H1 (cell line): ENCODE results near the gene AUH. TPM values are rescaled to one million over a fixed set of nuclear protein-coding genes. Genes with fewer than 3 reads are reported as not detected.

Experiments used
- CREB1 ChIP-seq: IDR thresholded peaks from 2 replicates; pipeline ENCODE4 v1.6.1; 2012; ENCODE audit warnings: inconsistent platforms
- JUND ChIP-seq: IDR thresholded peaks from 2 replicates; pipeline ENCODE4 v1.6.1; 2011; ENCODE audit warnings: mild to moderate bottlenecking, improper control_type of control experiment, low read length
- NANOG ChIP-seq: IDR thresholded peaks from 2 replicates; pipeline ENCODE4 v1.6.1; 2011; ENCODE audit warnings: low read length, low read depth, mild to moderate bottlenecking, inconsistent platforms; ENCODE audit not compliant: insufficient read depth, poor library complexity, severe bottlenecking
- RAD21 ChIP-seq, 2 experiments: IDR thresholded peaks in 1 of 2; conservative IDR thresholded peaks in 1 of 2; 2 replicates each; pipeline ENCODE4 v1.6.1; 2011; ENCODE audit warnings: low read depth in 2 of 2, low read length in 2 of 2, improper control_type of control experiment in 1 of 2, inconsistent platforms in 1 of 2, mild to moderate bottlenecking in 1 of 2, moderate library complexity in 1 of 2
- SAP30 ChIP-seq: fragments of 300-600 bp; sonication (generic); IDR thresholded peaks from 2 replicates; pipeline ENCODE4 v1.7.1; 2012; ENCODE audit warnings: low read length, moderate library complexity, mild to moderate bottlenecking, inconsistent platforms; ENCODE audit not compliant: insufficient read depth, insufficient replicate concordance
- polyA plus RNA-seq, 7 experiments: library from polyadenylated mRNA; depleted of rRNA in 3 of 7; stranded (reverse) in 5 of 7; unstranded in 2 of 7; fragments of >200 nt in 5 of 7; fragments of 200-250 nt in 2 of 7; gene quantifications; 1 replicate in 5 of 7; 2 replicates in 1 of 7; 4 replicates in 1 of 7; pipeline versions ENCODE4 v1.2.1 to v1.2.3, GENCODE V29; 2011 to 2013; ENCODE audit warnings: missing spikeins in 2 of 7, mixed read lengths in 2 of 7
- total RNA-seq: library from RNA; stranded (reverse); fragmentation: NEBNext Ultra II Directional; extraction: Animal tissue kit (Norgen Biotek cat#: 25700); gene quantifications from 2 replicates; pipeline ENCODE4 v1.2.1, GENCODE V29; 2021
- TF ChIP-seq, protein P1 (sequence below): fragments of 300-600 bp; sonication (generic); IDR thresholded peaks from 2 replicates; pipeline ENCODE4 v1.7.1; 2012; ENCODE audit warnings: low read length, moderate library complexity, mild to moderate bottlenecking, inconsistent platforms; ENCODE audit not compliant: insufficient replicate concordance

The AUH gene
- total and polyA plus RNA-seq, 2 of the 8 experiments (the other 6 are each of a cell fraction or from before 2014, with no cell fraction given), result 5.8 to 21.9 TPM

- TF ChIP-seq, protein P1, sequence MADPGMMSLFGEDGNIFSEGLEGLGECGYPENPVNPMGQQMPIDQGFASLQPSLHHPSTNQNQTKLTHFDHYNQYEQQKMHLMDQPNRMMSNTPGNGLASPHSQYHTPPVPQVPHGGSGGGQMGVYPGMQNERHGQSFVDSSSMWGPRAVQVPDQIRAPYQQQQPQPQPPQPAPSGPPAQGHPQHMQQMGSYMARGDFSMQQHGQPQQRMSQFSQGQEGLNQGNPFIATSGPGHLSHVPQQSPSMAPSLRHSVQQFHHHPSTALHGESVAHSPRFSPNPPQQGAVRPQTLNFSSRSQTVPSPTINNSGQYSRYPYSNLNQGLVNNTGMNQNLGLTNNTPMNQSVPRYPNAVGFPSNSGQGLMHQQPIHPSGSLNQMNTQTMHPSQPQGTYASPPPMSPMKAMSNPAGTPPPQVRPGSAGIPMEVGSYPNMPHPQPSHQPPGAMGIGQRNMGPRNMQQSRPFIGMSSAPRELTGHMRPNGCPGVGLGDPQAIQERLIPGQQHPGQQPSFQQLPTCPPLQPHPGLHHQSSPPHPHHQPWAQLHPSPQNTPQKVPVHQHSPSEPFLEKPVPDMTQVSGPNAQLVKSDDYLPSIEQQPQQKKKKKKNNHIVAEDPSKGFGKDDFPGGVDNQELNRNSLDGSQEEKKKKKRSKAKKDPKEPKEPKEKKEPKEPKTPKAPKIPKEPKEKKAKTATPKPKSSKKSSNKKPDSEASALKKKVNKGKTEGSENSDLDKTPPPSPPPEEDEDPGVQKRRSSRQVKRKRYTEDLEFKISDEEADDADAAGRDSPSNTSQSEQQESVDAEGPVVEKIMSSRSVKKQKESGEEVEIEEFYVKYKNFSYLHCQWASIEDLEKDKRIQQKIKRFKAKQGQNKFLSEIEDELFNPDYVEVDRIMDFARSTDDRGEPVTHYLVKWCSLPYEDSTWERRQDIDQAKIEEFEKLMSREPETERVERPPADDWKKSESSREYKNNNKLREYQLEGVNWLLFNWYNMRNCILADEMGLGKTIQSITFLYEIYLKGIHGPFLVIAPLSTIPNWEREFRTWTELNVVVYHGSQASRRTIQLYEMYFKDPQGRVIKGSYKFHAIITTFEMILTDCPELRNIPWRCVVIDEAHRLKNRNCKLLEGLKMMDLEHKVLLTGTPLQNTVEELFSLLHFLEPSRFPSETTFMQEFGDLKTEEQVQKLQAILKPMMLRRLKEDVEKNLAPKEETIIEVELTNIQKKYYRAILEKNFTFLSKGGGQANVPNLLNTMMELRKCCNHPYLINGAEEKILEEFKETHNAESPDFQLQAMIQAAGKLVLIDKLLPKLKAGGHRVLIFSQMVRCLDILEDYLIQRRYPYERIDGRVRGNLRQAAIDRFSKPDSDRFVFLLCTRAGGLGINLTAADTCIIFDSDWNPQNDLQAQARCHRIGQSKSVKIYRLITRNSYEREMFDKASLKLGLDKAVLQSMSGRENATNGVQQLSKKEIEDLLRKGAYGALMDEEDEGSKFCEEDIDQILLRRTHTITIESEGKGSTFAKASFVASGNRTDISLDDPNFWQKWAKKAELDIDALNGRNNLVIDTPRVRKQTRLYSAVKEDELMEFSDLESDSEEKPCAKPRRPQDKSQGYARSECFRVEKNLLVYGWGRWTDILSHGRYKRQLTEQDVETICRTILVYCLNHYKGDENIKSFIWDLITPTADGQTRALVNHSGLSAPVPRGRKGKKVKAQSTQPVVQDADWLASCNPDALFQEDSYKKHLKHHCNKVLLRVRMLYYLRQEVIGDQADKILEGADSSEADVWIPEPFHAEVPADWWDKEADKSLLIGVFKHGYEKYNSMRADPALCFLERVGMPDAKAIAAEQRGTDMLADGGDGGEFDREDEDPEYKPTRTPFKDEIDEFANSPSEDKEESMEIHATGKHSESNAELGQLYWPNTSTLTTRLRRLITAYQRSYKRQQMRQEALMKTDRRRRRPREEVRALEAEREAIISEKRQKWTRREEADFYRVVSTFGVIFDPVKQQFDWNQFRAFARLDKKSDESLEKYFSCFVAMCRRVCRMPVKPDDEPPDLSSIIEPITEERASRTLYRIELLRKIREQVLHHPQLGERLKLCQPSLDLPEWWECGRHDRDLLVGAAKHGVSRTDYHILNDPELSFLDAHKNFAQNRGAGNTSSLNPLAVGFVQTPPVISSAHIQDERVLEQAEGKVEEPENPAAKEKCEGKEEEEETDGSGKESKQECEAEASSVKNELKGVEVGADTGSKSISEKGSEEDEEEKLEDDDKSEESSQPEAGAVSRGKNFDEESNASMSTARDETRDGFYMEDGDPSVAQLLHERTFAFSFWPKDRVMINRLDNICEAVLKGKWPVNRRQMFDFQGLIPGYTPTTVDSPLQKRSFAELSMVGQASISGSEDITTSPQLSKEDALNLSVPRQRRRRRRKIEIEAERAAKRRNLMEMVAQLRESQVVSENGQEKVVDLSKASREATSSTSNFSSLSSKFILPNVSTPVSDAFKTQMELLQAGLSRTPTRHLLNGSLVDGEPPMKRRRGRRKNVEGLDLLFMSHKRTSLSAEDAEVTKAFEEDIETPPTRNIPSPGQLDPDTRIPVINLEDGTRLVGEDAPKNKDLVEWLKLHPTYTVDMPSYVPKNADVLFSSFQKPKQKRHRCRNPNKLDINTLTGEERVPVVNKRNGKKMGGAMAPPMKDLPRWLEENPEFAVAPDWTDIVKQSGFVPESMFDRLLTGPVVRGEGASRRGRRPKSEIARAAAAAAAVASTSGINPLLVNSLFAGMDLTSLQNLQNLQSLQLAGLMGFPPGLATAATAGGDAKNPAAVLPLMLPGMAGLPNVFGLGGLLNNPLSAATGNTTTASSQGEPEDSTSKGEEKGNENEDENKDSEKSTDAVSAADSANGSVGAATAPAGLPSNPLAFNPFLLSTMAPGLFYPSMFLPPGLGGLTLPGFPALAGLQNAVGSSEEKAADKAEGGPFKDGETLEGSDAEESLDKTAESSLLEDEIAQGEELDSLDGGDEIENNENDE, result no peak
- no peak for TF ChIP-seq JUND
- TF ChIP-seq NANOG, result no peak
- TF ChIP-seq RAD21 (IDR thresholded peaks at IDR 0.05 in 1 of 2, conservative IDR thresholded peaks at IDR 0.05 in 1 of 2; ENCODE audit: low read depth in 2 of 2, low read length in 2 of 2), result no peak
- no peak for TF ChIP-seq SAP30
- TF ChIP-seq CREB1, result no peak
Measured at GRCh38 chr9:91348191-91348807, 13.4 kb downstream of the AUH start (continued).
